ENCODE measurements around the gene MRPL12. TPM values are rescaled to one million over a fixed set of nuclear protein-coding genes. Genes with fewer than 3 reads are reported as not detected.
"Not testable (repeated sequence)": the region's sequence is repeated elsewhere in the genome, so short reads cannot be mapped to it uniquely, and the experiment has no call there.

MRPL12 gene
- polyA plus RNA-seq, 3 donors from 2014 or later = 43.1 to 79.4 (median 58.7) TPM

DNA sequence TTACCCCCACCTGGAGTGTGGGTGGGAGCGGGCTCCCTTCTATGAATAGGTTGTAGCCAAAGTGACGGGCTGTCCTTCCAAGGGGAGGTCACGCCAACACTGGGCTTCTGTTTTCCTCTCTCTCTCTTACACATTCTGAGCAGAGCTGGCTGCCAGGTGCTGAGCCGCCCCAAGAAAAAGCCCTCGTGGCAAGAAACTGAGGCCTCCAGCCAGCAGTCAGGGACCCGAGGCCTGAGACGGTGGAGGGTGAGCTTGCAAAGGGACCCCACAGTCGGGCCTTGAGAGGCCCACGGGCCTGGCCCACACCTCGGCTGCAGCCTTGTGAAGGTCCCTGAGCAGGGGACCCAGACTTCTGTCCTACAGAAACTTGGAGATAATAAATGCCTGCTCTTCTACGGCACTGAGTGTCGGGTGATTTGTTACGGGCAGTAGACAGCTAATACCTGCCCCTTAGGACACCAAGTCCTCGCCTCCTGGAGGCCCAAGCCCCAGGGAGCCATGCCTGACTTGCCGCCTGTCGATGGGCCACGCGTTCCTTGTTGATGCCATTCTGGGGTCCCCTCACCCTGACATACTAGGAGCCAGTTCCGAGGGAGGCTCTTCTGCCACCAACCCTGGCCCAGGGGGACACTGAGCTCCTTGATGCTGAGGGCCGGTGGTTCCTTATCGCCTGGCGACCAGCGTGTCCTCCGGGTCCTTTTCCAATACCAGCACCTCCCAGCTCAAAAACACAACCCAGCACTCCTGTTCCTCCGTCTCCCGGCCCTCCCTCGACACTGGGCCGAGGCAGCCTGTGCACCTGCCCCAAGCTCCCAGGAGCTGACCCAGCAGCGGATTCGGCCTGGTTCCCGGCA is 35.0 kb downstream of the MRPL12 start:
- H3K4me1 Mint-ChIP-seq = peaks cover 0 to 4% of the 10 kb centered on the region in 2 donors
- no peak for DNase-seq
- H3K27me3 Mint-ChIP-seq (ENCODE audit: low read depth in 3 of 3) = peaks cover 0 to 5% (median 2%) of the 10 kb centered on the region in 3 donors
- H3K9me3 Mint-ChIP-seq = no peaks in the 10 kb centered on the region
- no peaks in the 10 kb centered on the region for H3K36me3 Mint-ChIP-seq
- no peak overlapping the region for H3K4me3 Mint-ChIP-seq
- no peak overlapping the region for H3K27ac Mint-ChIP-seq

GRCh38 chr17:81738801-81739393 is 35.7 kb downstream of the MRPL12 start:
- H3K36me3 Mint-ChIP-seq = no peaks in the 10 kb centered on the region
- no peak overlapping the region for H3K27ac Mint-ChIP-seq
- H3K27me3 Mint-ChIP-seq (ENCODE audit: low read depth in 3 of 3) = peaks cover 0 to 4% (median 2%) of the 10 kb centered on the region in 3 donors
- no peak for DNase-seq
- peaks cover 0 to 4% of the 10 kb centered on the region in 2 donors for H3K4me1 Mint-ChIP-seq
- H3K9me3 Mint-ChIP-seq = no peaks in the 10 kb centered on the region
- no peak overlapping the region for H3K4me3 Mint-ChIP-seq

DNA sequence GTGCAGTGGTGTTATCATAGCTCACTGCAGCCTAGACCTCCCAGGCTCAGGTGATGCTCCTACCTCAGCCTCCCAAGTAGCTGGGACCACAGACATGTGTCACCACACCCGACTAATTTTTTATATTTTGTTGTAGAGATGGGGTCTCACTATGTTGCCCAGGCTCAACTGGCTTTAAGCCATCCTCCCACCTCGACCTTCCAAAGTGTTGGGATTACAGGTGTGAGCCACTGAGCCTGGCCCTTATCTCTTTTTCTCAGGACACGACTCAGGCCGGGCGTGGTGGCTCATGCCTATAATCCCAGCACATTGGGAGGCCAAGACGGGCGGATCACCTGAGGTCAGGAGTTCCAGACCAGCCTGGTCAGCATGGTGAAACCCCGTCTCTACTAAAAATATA is 36.4 kb downstream of the MRPL12 start:
- not testable (repeated sequence) for H3K27me3 Mint-ChIP-seq (ENCODE audit: low read depth in 3 of 3); DNase-seq; H3K4me3 Mint-ChIP-seq; H3K36me3 Mint-ChIP-seq; H3K9me3 Mint-ChIP-seq; H3K27ac Mint-ChIP-seq; H3K4me1 Mint-ChIP-seq

GRCh38 chr17:81740395-81740961 is 37.3 kb downstream of the MRPL12 start:
- Mint-ChIP-seq H3K36me3 (no peaks in the 10 kb centered on the region), H3K27ac (no peak overlapping the region), H3K4me1 (peaks cover 0 to 4% of the 10 kb centered on the region in 2 donors), H3K9me3 (no peaks in the 10 kb centered on the region), H3K4me3 (no peak overlapping the region), H3K27me3 (ENCODE audit: low read depth in 3 of 3) (peaks cover 0 to 4% (median 2%) of the 10 kb centered on the region in 3 donors)
- no peak for DNase-seq

- H3K9me3 Mint-ChIP-seq = no peaks in the 10 kb centered on the region
- peaks cover 0 to 4% (median 2%) of the 10 kb centered on the region in 3 donors for H3K27me3 Mint-ChIP-seq (ENCODE audit: low read depth in 3 of 3)
- no peak overlapping the region for H3K4me3 Mint-ChIP-seq
Observed at GRCh38 chr17:81741049-81741593, 38.0 kb downstream of the MRPL12 start.

DNA sequence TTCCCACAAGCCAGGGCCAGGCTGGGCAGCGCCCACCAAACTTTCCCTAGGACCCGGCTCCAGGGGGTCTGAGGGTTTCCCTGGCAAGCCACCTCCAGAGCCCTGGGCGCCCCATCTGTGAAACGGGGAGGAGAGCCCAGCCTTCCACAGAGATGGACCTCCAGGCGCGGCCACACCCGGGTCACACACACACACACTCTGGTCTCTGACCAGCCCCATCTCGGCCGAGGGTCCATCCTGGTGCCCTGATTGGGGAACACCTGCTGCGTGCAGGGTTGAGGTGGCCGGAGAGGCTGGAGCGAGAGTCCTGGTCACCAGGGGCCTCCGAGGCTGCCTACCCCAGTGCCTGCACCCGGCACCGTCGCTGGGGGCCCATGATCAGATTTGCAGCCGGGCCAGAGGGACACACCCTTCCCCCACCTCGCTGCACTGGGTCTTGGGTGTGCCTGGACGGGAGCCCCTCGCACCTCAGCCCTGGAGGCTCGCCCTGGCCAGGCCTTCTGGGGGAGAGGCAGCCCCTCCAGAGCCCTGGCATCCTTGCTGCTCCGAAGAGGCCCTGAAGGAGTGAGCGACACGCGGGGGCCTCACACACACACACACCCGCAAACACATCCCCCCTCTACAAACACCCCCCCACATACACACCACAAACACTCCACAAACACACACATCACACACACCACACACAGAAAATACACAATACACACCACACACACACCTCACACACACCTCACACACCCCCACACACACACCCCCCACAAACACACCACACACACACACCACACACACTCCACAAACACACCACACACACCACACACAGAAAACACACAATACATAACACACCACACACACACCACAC is 38.7 kb downstream of the MRPL12 start:
- Mint-ChIP-seq H3K9me3 (no peaks in the 10 kb centered on the region), H3K27me3 (ENCODE audit: low read depth in 3 of 3) (peaks cover 0 to 4% (median 2%) of the 10 kb centered on the region in 3 donors), H3K4me3 (peak overlapping the region in 1 of 5 donors; percentile 25), H3K36me3 (no peaks in the 10 kb centered on the region), H3K4me1 (peaks cover 0 to 2% of the 10 kb centered on the region in 2 donors), H3K27ac (peak overlapping the region in 1 of 6 donors; percentile 60)
- no peak for DNase-seq

More at GRCh38 chr17:81741049-81741593, 38.0 kb downstream of the MRPL12 start:
- Mint-ChIP-seq H3K4me1 (peaks cover 0 to 2% of the 10 kb centered on the region in 2 donors), H3K27ac (no peak overlapping the region), H3K36me3 (no peaks in the 10 kb centered on the region)
- no peak for DNase-seq

Other genes starting within 250 kb of the MRPL12 start
- 1,000 to 10,000 TPM; 1,637 to 3,074 (median 2,788) TPM for gene ACTG1, start 190.6 kb upstream of the MRPL12 start, polyA plus RNA-seq
- under 1 TPM in 1 of 3 donors, not detected in 2; 0.23 TPM for gene FSCN2, start 175.0 kb upstream of the MRPL12 start, polyA plus RNA-seq
- gene FAAP100, start 151.0 kb upstream of the MRPL12 start, polyA plus RNA-seq = 10 to 100 TPM; 11.4 to 25.0 (median 14.5) TPM
- 10 to 100 TPM; 51.0 to 73.9 (median 60.3) TPM for gene NPLOC4, start 66.3 kb upstream of the MRPL12 start, polyA plus RNA-seq
- under 1 TPM in 2 of 3 donors, not detected in 1; 0.48 to 0.63 TPM for gene TSPAN10, start 66.2 kb upstream of the MRPL12 start, polyA plus RNA-seq
- 10 to 100 TPM; 75.1 to 98.8 (median 81.4) TPM for gene PDE6G, start 46.8 kb upstream of the MRPL12 start, polyA plus RNA-seq
- gene OXLD1, start 36.8 kb upstream of the MRPL12 start, polyA plus RNA-seq = 10 to 100 TPM; 66.4 to 97.9 (median 93.9) TPM
- 10 to 100 TPM in 1 of 3 donors, 1 to 10 TPM in 2; 1.8 to 21.7 (median 6.1) TPM for gene CCDC137, start 36.6 kb upstream of the MRPL12 start, polyA plus RNA-seq
- 10 to 100 TPM; 31.1 to 75.2 (median 61.8) TPM for gene ARL16, start 19.6 kb upstream of the MRPL12 start, polyA plus RNA-seq
- 10 to 100 TPM; 12.4 to 40.4 (median 17.3) TPM for gene HGS, start 19.4 kb upstream of the MRPL12 start, polyA plus RNA-seq
- 1 to 10 TPM; 5.6 to 7.5 (median 5.9) TPM for gene SLC25A10, start 8.9 kb downstream of the MRPL12 start, polyA plus RNA-seq
- gene GCGR, start 100.8 kb downstream of the MRPL12 start, polyA plus RNA-seq = not detected
- 100 to 1,000 TPM; 112 to 178 (median 124) TPM for gene MCRIP1, start 129.9 kb downstream of the MRPL12 start, polyA plus RNA-seq
- gene PPP1R27, start 131.7 kb downstream of the MRPL12 start, polyA plus RNA-seq = not detected
- gene P4HB, start 157.2 kb downstream of the MRPL12 start, polyA plus RNA-seq = 100 to 1,000 TPM; 365 to 534 (median 475) TPM
- gene ARHGDIA, start 168.0 kb downstream of the MRPL12 start, polyA plus RNA-seq = 100 to 1,000 TPM; 100 to 245 (median 133) TPM
- 10 to 100 TPM; 36.2 to 63.3 (median 40.1) TPM for gene ALYREF, start 188.2 kb downstream of the MRPL12 start, polyA plus RNA-seq
- gene ANAPC11, start 188.4 kb downstream of the MRPL12 start, polyA plus RNA-seq = 100 to 1,000 TPM; 339 to 578 (median 348) TPM
- gene NPB, start 198.9 kb downstream of the MRPL12 start, polyA plus RNA-seq = not detected
- gene PCYT2, start 208.0 kb downstream of the MRPL12 start, polyA plus RNA-seq = 10 to 100 TPM; 44.7 to 59.6 (median 49.5) TPM
- 10 to 100 TPM; 27.2 to 54.7 (median 36.2) TPM for gene SIRT7, start 214.8 kb downstream of the MRPL12 start, polyA plus RNA-seq
- gene MAFG, start 224.4 kb downstream of the MRPL12 start, polyA plus RNA-seq = 1 to 10 TPM; 1.1 to 4.8 (median 1.3) TPM
- 1 to 10 TPM; 1.1 to 3.3 (median 1.9) TPM for gene PYCR1, start 233.9 kb downstream of the MRPL12 start, polyA plus RNA-seq
- not detected for gene MYADML2, start 243.9 kb downstream of the MRPL12 start, polyA plus RNA-seq